Spleen (tissue), 13 donors: ENCODE data around the gene PRSS22. TPM values are rescaled to one million over a fixed set of nuclear protein-coding genes. Genes with fewer than 3 reads are reported as not detected.
"Not testable (repeated sequence)": the region's sequence is repeated elsewhere in the genome, so short reads cannot be mapped to it uniquely, and the experiment has no call there.

ENCODE experiments used
- DNase-seq: peaks from one replicate; pipeline ENCODE4 v3.0.0-alpha.2; 2020
- H3K27ac ChIP-seq, 8 donors: fragments of 200-600 bp; sonication (generic) in 7 of 8; 1 replicate in 4 of 8; 2 replicates in 4 of 8; pipeline versions ENCODE4 v1.5.0 to v1.8.0; 2016 to 2021; ENCODE audit warnings: inconsistent platforms in 4 of 8, mild to moderate bottlenecking in 4 of 8, moderate library complexity in 1 of 8
- H3K27me3 ChIP-seq, 7 donors: fragments of 200-600 bp; sonication (generic) in 6 of 7; replicated peaks in 1 of 7; 1 replicate in 4 of 7; 2 replicates in 3 of 7; pipeline versions ENCODE4 v1.5.0 to v1.8.0; 2016 to 2021; ENCODE audit warnings: inconsistent platforms in 3 of 7, mild to moderate bottlenecking in 1 of 7
- H3K36me3 ChIP-seq, 6 donors: fragments of 200-600 bp; sonication (generic) in 5 of 6; 1 replicate in 4 of 6; 2 replicates in 2 of 6; pipeline versions ENCODE4 v1.5.0 to v1.8.0; 2016 to 2021; ENCODE audit warnings: inconsistent platforms in 2 of 6
- H3K4me1 ChIP-seq, 6 donors: fragments of 200-600 bp; sonication (generic) in 5 of 6; 1 replicate in 3 of 6; 2 replicates in 3 of 6; pipeline versions ENCODE4 v1.5.0 to v1.8.0; 2016 to 2021; ENCODE audit warnings: inconsistent platforms in 3 of 6
- H3K4me3 ChIP-seq, 8 donors: fragments of 200-600 bp; sonication (generic) in 7 of 8; 1 replicate in 4 of 8; 2 replicates in 4 of 8; pipeline versions ENCODE4 v1.5.0 to v1.8.0; 2016 to 2021; ENCODE audit warnings: inconsistent platforms in 4 of 8, mild to moderate bottlenecking in 4 of 8, moderate library complexity in 2 of 8
- H3K9me3 ChIP-seq, 8 donors: fragments of 200-600 bp; sonication (generic) in 7 of 8; 1 replicate in 4 of 8; 2 replicates in 4 of 8; pipeline versions ENCODE4 v1.5.0 to v1.8.0; 2016 to 2021; ENCODE audit warnings: inconsistent platforms in 4 of 8
- CTCF ChIP-seq, 11 experiments: fragments of 200-600 bp in 7 of 11; fragments of 450-650 bp in 4 of 11; sonication (generic) in 4 of 11; IDR thresholded peaks in 8 of 11; conservative IDR thresholded peaks in 3 of 11; 1 replicate in 7 of 11; 2 replicates in 4 of 11; pipeline versions ENCODE4 v1.4.0 to v1.8.0; 2016 to 2021; ENCODE audit warnings: antibody characterized with exemption in 11 of 11, inconsistent platforms in 4 of 11, mild to moderate bottlenecking in 1 of 11
- POLR2A ChIP-seq, 3 donors: fragments of 450-650 bp; IDR thresholded peaks; one replicate each; pipeline ENCODE4 v1.5.1; 2017; ENCODE audit warnings: antibody characterized with exemption in 3 of 3, mild to moderate bottlenecking in 1 of 3
- POLR2AphosphoS5 ChIP-seq, 3 donors: sonication (generic); formaldehyde crosslinking; IDR thresholded peaks; one replicate each; pipeline ENCODE4 v1.5.1; 2017; ENCODE audit warnings: antibody characterized with exemption in 3 of 3
- WGBS, 5 donors: extraction: QIAGEN DNeasy Blood & Tissue Kit in 3 of 5; methylation state at CpG; one replicate each; pipeline versions ENCODE4 v1.1.5 to v1.1.7; 2013 to 2018; 5-methylcytosine and 5-hydroxymethylcytosine counted together
- intact Hi-C: fragments of 100-400 bp; cut with DNase I; formaldehyde crosslinking; loops from one replicate; pipeline ENCODE4 v1.15.0; 2023; ENCODE audit warnings: low total_unique reads
- long read RNA-seq, 2 donors: transcript quantifications; one replicate each; lab custom pipeline, GENCODE V29; 2026
- polyA plus RNA-seq, 3 donors: library from polyadenylated mRNA; stranded (reverse); fragments of 200-250 nt; gene quantifications; one replicate each; pipeline ENCODE4 v1.2.1, GENCODE V29; 2013
- total RNA-seq, 7 donors: library from RNA; depleted of rRNA in 3 of 7; stranded (reverse); fragments of >200 nt in 3 of 7; fragmentation: NEBNext Ultra II Directional in 4 of 7; extraction: Animal tissue kit (Norgen Biotek cat#: 25700) in 4 of 7; gene quantifications; one replicate each; pipeline versions ENCODE4 v1.1.0 to v1.2.1, GENCODE V29; 2016 to 2021
- donor health status: healthy with polysubstance abuse.
- donor health status: DM: no; HTN: no; CAD: no; lungs with moderate emphysema.
- donor health status: DM: no; HTN: no; CAD: no.
- donor health status: Bipolar disorder and iron deficiency.
- donor health status: healthy.
- donor health status: DM: no; HTN: no; CAD: no.
- donor health status: DM: yes; HTN: yes; CAD: no.

The PRSS22 gene, protein sequence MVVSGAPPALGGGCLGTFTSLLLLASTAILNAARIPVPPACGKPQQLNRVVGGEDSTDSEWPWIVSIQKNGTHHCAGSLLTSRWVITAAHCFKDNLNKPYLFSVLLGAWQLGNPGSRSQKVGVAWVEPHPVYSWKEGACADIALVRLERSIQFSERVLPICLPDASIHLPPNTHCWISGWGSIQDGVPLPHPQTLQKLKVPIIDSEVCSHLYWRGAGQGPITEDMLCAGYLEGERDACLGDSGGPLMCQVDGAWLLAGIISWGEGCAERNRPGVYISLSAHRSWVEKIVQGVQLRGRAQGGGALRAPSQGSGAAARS
- total RNA-seq = under 1 TPM in 1 of 7 donors, not detected in 6; 0.60 TPM
- under 1 TPM in 2 of 3 donors, not detected in 1; 0.19 to 0.33 TPM for polyA plus RNA-seq
- long read RNA-seq, donor 1 = 0 reads
- long read RNA-seq, donor 2, partial matches to known transcripts = 0 of 1 reads
- long read RNA-seq, donor 2, other reads (novel, unspliced or antisense) = 0 of 1 reads

- Histone ChIP-seq H3K9me3 (peaks cover 0 to 33% (median 15%) of the 10 kb centered on the region in 8 donors), H3K36me3 (no peaks in the 10 kb centered on the region), H3K27ac (peak within 1 kb of the TSS in 1 of 8 donors; percentile 17), H3K4me3 (peak within 1 kb of the TSS in 2 of 8 donors; percentile 13 to 56), H3K4me1 (peaks cover 0 to 17% (median 14%) of the 10 kb centered on the region in 6 donors), H3K27me3 (peaks cover 0 to 76% (median 34%) of the 10 kb centered on the region in 7 donors)
- no peak for TF ChIP-seq POLR2AphosphoS5 (IDR thresholded peaks at IDR 0.05)
- no peak for TF ChIP-seq CTCF (IDR thresholded peaks at IDR 0.05 in 8 of 11, conservative IDR thresholded peaks at IDR 0.05 in 3 of 11)
- TF ChIP-seq POLR2A (IDR thresholded peaks at IDR 0.05) = no peak
- peak; percentile 64 for DNase-seq
- WGBS, 5 donors = 5 to 13% (median 11%) methylated on average over 31 to 42 of the region's 42 CpGs
- intact Hi-C loops = no loop called here
Observed at GRCh38 chr16:2857451-2858244, at the start of gene PRSS22. Gene PRSS22 (minus strand): TSS chr16:2858170. CDS start chr16:2858104, 66 bp downstream.

DNA sequence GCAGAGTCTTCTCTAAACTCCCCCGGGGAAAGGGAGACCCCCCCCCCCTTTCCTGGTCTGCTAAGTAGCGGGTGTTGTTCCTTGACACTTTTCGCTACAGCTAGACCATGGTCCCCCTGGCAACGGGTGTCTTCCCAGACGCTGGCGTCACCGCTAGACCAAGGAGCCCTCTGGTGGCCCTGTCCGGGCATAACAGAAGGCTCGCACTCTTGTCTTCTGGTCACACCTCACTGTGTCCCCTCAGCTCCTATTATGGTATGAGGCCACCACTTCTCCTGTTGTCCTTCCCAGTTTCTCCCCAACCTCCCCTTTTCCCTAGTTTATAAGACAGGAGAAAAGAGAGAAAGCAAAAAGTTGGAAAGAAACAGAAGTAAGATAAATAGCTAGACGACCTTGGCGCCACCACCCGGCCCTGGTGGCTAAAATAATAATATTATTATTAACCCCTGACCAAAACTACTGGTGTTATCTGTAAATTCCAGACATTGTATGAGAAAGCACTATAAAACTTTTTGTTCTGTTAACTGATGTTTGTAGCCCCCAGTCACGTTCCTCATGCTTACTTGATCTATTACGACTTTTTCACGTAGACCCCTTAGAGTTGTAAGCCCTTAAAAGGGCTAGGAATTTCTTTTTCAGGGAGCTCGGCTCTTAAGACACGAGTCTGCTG is 49.2 kb upstream of the PRSS22 start:
- H3K27ac ChIP-seq, intact Hi-C loops, H3K9me3 ChIP-seq, H3K4me3 ChIP-seq, H3K36me3 ChIP-seq, H3K27me3 ChIP-seq: not testable (repeated sequence)
- 16 to 26% (median 20%) methylated on average over 15 to 17 of the region's 17 CpGs for WGBS, 5 donors
- H3K4me1 ChIP-seq = peaks cover 12 to 51% (median 32%) of the 10 kb centered on the region in 6 donors
- DNase-seq = peak; percentile 78
- TF ChIP-seq CTCF (IDR thresholded peaks at IDR 0.05 in 8 of 11, conservative IDR thresholded peaks at IDR 0.05 in 3 of 11) = peak in 10 of 11 experiments; percentile 48 to 83 (median 64)

DNA sequence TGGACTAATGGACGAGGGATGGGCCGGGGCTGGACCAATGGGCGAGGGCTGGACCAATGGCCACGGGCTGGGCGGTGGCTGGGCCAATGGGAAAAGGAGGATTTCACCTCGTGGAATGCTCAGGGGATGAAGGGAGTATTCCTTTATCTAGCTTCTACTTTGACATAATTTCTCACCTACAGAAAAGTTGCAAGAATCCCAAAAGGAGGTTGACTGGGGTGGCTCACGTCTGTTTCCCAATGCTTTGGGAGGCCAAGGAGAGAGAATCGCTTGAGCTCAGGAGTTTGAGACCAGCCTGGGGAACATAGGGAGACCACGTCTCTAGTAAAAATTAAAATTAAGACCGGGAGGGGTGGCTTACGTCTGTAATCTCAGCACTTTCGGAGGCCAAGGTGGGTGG is 48.0 kb upstream of the PRSS22 start:
- H3K4me3 ChIP-seq = peak overlapping the region in 3 of 8 donors; percentile 74 to 88 (median 86)
- 23 to 33% (median 27%) methylated on average over 12 of the region's 12 CpGs for WGBS, 5 donors
- peak overlapping the region in 4 of 8 donors; percentile 34 to 91 (median 52) for H3K27ac ChIP-seq
- H3K4me1 ChIP-seq = peaks cover 12 to 43% (median 26%) of the 10 kb centered on the region in 6 donors
- intact Hi-C loops = no loop called here
- no peak for DNase-seq
- H3K36me3 ChIP-seq = peaks cover 0 to 2% (median 0%) of the 10 kb centered on the region in 6 donors
- no peaks in the 10 kb centered on the region for H3K9me3 ChIP-seq
- H3K27me3 ChIP-seq = no peaks in the 10 kb centered on the region
- TF ChIP-seq POLR2AphosphoS5 (IDR thresholded peaks at IDR 0.05) (no peak), POLR2A (IDR thresholded peaks at IDR 0.05) (no peak), CTCF (IDR thresholded peaks at IDR 0.05 in 8 of 11, conservative IDR thresholded peaks at IDR 0.05 in 3 of 11) (no peak)
